HG03095 (cell line): ENCODE data around the gene SYT3.
"Not testable (repeated sequence)": the region's sequence is repeated elsewhere in the genome, so short reads cannot be mapped to it uniquely, and the experiment has no call there.

Experiments
- ATAC-seq: cut with Tn5 transposase; IDR thresholded peaks from one replicate; pipeline ENCODE4 v1.9.1; 2021; ENCODE audit warnings: moderate library complexity; ENCODE audit not compliant: unreplicated experiment

The SYT3 gene

DNA sequence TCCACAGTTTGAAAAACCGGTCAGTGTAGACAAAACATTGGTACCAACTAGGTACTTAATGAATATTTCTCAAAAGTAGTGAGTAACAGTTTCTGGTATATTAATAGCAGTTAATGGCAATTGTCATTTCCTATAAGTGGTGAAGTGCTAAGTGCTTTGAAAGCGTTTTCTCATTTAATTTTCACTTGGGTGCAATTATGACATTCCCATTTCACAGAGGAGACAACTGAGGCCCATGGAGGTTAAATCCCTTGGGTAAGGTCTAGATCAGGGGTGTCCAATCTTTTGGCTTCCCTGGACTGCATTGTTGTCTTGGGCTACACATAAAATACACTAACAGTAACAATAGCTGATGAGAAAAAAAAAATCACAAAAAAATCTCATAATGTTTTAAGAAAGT is 687 bp upstream of the SYT3 start:
- no peak for ATAC-seq

DNA sequence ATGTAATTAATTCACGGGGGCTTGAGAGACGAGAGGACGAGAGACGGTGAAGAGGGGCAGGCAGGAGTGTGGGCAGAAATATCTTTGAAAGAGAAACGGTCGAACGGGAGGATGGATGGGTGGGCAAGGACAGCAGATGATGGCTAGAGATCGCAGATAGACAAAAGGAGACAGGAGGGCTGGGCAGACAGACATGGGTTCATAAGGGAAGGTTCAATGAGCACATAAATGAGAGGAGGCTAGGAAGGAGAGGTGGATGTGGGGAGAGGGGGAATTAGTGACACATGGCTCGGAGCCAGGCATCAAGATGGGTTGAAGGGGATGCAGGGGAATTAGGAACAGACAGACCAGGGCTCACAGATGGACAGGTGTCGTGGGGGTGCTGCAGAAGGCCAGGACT is 1.1 kb downstream of the SYT3 start:
- no peak for ATAC-seq

DNA sequence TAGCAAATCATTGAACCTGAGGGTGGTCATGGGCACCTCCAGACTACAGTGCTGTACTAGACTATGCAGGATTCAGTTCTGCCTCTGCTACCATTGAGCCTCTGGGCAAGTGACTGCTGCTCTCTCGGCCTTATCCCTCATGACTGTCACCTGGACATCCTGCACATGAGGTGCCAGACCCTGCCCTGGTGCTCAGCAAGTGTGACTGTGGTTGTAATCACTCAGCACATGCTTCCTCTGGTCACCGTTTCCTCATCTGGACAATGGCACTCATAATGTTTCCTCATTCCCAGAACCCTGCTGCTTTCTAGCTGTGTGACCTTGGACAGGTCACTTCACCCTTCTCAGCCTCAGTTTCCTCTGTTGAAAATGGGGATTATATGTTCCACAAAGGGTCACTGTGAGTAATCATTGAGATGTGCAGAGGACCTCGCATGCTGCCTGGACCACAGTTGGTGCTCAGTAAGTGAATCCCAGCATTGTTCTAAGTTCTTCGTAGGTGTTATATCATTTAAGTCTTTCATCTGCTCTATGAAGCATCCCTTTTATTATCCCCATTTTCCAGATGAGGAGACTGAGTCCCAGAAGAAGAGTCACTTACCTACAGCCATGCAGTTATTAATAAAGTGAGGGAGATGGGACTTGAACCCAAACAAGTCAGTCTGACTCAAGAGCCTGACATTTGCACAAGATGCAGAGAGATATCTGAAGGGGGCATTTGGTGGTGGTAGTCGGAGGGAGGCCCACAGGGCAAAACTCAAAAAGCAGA is 3.2 kb downstream of the SYT3 start:
- no peak for ATAC-seq

DNA sequence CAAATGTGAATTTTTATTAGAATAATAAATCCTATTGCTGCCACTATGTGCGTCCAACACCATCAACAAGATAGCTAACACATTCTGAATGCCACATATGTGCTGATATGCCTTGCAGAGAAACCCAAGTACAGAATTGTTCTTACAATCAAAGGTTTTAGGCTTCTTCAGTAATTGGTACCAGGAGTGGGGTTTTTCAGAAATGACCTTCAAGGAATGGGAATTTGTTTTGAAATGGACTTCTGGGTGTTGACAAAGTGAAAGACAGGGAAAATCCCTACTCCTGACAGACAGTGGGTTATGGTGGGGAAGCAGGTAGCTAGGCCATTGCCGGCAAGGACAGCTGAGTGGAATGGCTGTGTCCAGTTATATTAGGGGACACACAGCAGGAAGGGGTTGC is 5.7 kb downstream of the SYT3 start:
- no peak for ATAC-seq

DNA sequence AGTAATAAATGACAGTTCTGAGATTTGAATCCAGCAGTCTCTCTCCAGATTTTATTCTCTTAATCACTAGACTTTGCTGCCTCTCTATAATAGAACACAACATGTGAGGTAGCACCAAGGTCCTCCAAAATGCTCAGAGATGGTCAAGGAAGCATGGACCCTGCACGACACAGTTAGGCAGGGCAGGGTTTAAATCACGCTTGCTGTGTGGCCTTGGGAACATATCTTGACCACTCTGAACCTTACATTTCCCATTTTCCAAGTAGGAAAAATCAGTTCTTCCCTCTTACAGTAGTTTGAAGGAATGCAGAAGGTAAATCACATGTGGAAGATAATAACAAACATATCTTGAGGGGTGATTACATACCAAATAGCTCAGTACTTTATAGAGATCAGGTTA is 6.3 kb downstream of the SYT3 start:
- ATAC-seq = no peak

DNA sequence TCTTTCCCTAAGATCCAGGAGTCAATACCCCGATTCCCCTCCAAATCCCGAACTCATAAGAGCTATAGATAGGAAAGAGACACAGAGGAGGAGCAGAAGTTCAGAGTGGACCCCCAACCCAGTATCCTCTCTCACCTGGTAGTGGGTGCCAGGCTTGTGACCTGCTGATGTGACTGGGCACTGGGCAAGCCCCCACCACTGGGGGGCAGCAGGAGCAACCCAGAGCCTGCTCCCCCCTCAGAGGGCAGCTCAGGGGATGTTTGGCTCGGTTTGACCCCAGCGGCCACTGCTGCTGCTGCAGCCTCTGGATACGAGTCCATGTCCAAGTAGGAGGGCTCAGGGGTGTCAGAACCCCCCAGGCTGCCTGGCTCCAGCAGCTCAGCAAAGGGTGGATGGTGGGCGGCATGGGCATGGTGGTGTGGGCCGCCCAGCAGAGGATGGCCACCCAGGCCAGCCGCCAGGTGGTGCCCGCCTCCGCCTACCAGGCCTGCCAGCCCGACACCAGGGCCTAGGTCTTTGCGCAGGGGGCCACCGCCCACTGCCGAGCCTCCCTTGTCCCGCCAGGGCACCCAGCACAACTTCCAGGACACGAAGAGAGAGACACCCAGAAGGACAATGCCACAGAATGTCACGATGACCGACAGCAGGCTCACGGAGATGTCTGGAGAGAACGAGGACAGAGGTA is 7.4 kb downstream of the SYT3 start:
- no peak for ATAC-seq

DNA sequence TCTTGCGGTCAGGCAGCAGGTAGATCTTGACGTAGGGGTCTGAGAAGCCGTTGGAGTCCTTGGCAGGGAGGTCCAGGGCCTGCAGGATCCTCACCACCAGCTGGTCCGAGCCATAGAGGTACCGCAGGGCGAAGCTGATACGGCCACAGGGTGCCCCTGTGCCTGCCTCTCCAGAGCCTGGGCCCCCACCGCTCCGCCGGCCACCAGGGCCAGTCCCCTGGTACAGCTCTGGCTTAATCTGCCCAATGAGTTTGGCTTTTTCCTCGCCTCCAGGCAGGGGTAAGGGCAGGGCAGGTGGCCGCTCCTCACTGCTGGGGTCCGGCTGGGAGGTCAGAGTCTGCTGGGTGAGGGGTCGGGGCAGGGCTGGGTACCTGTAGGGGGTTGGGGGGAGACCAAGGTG is 9.9 kb downstream of the SYT3 start:
- no peak for ATAC-seq

DNA sequence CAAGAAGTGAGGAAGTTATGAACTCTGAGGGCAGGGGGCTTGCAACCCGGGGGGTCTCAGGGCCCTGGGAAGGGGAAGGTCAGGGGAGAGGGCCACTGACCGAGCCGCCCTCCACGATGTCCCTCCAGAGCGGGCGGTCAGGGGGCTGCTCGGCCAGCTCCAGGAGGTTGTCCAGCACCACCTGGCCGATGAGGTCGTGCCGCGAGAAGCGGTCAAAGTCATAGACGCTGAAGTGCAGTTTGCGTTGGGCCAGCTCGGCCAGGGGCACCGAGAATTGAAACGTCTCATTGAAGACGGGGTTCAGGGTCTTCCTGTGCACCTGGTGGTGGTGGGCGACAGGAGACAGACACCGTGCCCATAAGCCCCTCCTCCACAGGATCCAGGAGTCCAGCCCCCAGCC is 10.5 kb downstream of the SYT3 start:
- ATAC-seq = no peak

DNA sequence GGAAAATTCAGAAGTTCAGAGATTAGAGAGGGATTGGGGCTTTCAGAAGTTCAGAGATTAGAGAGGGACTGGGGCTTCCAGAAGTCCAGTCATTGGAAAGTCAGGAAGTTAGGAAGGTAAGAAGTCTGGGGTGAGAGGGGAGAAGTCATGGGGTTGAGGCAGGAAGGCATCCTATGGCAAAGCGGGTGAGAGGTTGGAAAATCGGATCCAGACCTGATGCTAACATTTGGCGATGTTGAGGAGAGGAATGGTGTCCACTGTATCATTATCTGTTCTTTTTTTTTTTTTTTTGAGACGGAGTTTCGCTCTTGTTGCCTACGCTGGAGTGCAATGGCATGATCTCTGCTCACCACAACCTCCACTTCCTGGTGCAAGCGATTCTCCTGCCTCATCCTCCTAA is 11.1 kb downstream of the SYT3 start:
- ATAC-seq = no peak

DNA sequence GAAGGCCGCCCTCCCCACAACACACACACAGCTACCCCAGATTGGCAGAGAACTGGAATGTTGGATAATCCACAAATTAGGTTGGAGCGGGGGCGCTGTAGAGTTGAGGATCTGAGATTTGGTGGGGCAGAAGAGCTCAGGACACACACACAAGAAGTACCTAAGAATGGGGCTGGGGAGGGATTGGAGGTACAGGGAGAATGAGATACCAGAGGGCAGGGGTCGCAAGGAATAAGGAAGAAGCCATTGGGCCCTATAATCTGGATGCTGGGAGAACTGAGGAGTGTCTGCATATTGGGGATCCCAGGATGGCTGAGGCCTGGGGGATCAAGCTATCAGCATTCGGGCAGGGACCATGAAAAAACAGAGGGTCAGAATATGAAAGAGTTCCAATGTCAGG is 11.5 kb downstream of the SYT3 start:
- no peak for ATAC-seq

DNA sequence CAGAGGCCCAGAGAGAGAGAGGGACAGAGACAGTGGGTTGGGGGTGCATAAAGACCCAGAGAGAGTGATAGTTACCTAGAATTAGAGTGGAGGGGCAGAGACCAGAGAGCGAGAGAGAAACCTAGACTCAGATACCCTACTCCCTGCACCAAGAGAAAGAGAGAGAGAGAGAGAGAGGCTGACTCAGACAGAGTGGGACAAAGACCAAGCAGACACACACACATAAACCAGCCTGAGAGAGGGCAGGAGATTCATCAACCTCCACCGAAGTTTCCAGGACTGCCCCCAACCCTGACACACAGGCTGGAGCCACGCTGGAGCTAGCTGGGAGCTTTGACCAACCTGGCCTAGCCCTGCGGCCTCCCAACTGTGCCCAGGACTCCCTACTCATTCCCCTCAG is 12.9 kb downstream of the SYT3 start:
- ATAC-seq = no peak

DNA sequence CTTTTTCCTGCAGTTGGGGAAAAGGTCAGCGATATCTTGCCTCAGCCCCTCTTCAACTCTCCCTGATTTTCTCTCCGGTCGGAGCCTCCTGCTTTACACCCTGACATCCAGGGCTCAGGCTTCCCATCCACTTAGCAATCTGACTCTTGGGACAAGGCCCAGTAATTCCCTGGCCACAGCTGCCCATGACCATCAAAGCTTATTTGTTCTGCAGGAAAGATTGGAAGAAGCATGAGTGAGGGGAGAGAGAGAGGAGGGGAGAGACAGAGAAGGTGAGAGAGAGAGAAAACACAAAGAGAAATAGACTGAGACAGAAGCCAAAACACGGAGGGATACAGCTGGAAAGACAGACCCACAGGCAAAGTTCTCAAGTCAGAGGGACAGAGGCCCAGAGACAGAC is 13.7 kb downstream of the SYT3 start:
- ATAC-seq = no peak

DNA sequence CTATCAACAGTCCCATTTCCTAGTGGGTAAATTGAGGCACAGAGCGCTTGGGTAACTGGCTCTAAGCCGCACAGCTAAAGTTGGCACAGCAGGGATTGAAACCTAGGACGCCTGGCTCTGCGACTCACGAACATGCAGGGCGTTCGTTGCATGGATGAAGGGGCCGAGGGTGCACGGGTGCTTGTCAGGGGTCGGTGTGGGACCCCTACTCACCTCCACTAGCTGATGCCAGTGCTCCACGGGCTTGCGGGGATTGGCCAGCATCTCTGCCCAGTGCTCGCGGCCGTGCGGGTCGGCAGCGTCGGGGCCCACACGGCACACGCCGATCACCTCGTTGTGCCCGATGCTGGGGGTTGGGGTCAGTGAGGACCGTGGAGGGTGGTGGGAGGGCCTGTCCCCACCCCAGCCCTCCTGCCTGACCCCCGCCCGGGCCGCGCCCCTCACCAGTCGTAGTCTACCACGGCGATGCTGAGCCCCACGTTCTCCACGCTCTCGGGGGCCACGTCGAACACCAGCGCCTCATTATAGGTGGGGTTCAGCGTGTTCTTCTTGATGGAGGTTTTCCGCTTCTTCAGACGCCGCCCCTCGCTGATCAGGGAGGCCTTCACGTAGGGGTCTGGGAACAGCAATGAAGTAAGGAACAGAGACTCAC is 14.6 kb downstream of the SYT3 start:
- no peak for ATAC-seq

DNA sequence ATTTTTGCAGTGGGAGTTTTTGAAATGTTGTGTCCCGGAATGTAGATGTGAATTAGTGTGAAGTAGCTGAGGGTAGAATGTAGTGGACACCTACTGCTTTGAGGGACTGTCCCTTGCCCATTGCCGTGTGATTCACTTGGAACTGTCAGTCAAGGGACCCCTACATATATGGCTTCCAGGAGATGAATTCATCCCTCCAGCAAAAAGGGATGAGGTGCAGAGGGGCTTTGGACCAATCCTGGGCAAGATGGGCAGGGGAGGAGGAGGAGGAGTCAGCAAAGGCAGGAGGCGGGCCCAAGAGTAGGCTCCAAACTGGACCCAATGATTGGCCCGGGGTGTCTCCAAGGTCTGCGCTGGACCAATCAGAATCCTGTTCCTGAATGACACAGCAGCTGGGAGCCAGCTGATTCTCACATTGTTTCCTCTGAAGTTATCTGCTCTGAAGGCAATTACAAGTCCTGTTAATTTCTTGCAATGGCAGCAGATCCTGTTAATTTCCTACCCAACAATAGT is 19.2 kb downstream of the SYT3 start:
- ATAC-seq = not testable (repeated sequence)

DNA sequence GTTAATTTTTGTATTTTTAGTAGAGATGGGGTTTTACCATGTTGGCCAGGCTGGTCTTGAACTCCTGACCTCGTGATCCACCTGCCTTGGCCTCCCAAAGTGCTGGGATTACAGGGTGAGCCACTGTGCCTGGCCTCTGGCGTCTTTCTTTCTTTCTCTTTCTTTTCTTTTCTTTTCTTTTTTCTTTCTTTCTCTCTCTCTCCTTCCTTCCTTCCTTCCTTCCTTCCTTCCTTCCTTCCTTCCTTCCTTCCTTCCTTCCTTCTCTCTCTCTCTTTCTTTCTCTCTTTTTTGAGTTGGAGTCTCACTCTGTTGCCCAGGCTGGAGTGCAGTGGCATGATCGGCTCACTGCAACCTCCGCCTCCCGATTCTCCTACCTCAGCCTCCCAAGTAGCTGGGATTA is 20.5 kb downstream of the SYT3 start:
- ATAC-seq = not testable (repeated sequence)

DNA sequence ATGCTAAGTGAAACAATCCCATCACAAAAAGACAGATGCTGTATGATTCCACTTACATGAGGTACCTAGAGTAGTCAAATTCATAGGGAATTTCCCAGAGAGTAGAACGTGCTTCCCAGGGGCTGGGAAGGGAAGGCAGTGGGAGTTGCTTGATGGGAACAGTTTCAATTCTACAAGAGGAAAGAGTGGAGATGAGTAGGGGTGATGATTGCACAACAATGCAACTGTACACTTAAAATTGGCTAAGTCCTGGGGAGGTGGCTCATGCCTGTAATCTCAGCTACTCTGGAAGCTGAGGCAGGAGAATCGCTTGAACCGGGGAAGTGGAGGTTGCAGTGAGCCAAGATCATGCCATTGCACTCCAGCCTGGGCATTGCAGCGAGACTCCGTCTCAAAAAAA is 21.3 kb downstream of the SYT3 start:
- not testable (repeated sequence) for ATAC-seq

DNA sequence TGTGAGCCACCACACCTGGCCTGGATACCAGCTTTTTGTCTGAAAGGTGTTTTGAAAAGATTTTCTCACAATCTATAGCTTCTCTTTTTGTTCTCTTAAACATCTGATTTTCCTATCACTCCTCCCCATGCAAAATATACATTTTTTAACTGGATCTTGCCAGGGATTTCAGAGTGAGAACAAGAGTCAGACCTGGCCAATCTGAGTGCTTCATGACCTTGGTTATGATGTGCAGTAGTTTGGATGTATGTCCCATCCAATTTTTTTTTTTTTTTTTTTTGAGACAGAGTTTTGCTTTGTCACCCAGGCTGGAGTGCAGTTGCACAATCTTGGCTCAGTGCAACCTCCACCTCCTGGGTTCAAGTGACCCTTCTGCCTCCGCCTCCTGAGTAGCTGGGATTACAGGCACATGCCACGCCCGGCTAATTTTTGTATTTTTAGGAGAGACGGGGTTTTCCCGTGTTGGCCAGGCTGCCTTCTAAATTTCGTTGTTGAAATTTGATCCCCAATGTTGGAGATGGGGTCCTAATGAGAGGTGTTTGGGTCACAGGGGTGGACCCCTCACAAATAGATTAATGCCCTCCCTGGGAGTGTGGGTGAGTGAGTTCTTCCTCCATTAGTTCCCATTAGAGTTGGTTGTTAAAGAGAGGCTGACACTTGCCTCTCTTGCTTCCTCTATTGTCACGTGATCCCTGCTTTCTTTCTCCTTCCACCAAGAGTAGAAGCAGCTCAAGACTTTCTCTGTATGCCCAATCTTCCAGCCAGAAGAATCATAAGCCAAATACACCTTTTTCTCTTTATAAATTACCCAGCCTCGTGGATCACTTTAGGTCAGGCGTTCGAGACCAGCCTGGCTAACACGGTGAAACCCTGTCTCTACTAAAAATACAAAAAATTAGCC is 26.9 kb downstream of the SYT3 start:
- not testable (repeated sequence) for ATAC-seq

DNA sequence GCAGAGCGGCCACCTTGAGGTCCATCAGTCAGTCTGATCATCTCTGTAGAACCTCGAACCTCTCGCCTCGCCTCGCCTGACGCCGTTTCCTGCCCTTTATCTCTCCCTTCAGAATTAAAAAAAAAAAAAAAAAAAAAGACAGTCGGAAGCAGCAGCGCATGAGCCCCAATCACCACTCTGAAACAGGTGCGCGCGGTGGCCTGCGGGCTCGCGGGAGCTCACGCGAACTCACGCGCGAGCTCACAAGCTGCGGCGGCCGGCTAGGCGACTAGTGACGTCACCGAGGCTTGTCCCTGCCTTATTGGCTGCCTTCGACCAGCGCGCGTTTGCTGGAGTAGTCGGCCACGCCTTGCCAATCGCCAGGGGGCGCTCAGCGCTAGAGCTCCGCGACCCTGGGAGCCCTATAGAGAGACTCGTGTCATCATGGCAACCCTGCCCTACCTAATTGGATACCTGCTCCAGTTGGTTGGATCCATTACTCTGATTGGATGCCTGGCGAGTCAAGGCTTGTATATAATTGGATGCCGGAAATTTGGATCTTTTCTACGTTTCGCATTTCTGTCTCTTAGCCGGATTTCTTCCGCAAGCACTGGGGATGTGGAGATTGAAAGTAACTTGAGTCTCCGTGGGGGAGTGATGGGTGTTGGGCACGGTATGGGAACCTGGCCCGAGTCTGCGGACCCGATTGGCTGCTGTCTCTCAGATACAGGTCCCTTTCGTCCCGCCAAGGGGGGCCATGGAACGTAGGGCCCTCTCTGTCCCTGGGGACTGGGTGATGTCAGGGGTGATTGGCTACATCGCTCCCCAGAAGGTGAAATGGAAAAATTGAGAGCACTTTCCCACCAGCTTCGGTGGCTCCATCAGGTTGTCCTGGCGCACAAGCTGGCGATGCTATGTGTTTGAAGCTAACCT is 31.6 kb downstream of the SYT3 start:
- ATAC-seq = no peak

DNA sequence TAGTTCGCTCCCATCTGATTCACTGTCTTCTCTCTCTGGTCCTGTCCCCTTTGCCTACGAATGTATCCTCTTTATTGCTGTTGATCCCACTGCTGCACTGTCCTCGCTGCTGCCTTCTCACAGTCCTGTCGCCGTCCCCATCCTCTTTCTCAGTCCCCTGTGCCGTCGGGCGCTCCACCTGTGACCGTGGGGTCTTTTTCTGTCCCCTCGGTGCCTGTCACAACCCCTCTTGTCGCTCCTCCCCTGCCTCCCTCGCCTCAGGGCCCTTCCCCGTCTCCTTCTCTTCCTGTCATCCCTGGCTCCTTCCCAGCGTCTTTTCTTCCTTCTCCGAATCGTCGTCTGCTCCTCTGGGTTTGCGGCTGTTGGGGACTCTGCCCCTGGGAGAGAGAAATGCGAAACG is 32.3 kb downstream of the SYT3 start:
- no peak for ATAC-seq
